Epithelial cell of esophagus (primary cell): ENCODE measurements around the gene CERS6.

Experiments used
- DNase-seq: peaks from one replicate; pipeline ENCODE4 v3.0.0; 2010; ENCODE audit warnings: low read depth
- H3K4me3 ChIP-seq: 2 replicates; pipeline ENCODE4 v1.5.1; 2011; ENCODE audit warnings: mild to moderate bottlenecking, low read length, control low read depth
- TF ChIP-seq, protein P1 (sequence below): IDR thresholded peaks from 2 replicates; pipeline ENCODE4 v1.5.1; 2011; ENCODE audit warnings: low read depth, mild to moderate bottlenecking, low read length, control low read depth, inconsistent platforms; ENCODE audit not compliant: insufficient read depth; ENCODE audit errors: missing control alignments

Gene CERS6

DNA sequence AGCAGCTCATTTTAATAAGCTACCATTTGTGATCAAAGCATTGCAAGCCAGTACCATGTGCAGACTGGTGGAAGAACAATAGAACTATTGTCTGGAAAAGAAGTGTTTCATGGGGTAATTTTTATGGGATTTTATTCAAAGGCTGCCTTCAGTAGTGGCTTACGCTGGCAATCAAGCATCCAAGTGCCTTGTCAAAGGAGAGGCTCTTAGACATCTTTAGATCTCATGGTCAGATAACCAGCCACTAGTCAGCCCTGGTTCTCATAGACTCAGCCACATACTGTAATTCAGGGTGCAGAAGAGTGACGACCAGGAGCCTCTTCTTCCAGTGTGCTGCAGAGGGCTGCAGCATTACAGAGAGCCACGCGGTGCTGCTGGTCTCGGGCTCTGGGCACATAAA is 247.9 kb downstream of the CERS6 start:
- no peak for DNase-seq
- no peak overlapping the region for H3K4me3 ChIP-seq
- TF ChIP-seq, protein P1, sequence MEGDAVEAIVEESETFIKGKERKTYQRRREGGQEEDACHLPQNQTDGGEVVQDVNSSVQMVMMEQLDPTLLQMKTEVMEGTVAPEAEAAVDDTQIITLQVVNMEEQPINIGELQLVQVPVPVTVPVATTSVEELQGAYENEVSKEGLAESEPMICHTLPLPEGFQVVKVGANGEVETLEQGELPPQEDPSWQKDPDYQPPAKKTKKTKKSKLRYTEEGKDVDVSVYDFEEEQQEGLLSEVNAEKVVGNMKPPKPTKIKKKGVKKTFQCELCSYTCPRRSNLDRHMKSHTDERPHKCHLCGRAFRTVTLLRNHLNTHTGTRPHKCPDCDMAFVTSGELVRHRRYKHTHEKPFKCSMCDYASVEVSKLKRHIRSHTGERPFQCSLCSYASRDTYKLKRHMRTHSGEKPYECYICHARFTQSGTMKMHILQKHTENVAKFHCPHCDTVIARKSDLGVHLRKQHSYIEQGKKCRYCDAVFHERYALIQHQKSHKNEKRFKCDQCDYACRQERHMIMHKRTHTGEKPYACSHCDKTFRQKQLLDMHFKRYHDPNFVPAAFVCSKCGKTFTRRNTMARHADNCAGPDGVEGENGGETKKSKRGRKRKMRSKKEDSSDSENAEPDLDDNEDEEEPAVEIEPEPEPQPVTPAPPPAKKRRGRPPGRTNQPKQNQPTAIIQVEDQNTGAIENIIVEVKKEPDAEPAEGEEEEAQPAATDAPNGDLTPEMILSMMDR = no peak

DNA sequence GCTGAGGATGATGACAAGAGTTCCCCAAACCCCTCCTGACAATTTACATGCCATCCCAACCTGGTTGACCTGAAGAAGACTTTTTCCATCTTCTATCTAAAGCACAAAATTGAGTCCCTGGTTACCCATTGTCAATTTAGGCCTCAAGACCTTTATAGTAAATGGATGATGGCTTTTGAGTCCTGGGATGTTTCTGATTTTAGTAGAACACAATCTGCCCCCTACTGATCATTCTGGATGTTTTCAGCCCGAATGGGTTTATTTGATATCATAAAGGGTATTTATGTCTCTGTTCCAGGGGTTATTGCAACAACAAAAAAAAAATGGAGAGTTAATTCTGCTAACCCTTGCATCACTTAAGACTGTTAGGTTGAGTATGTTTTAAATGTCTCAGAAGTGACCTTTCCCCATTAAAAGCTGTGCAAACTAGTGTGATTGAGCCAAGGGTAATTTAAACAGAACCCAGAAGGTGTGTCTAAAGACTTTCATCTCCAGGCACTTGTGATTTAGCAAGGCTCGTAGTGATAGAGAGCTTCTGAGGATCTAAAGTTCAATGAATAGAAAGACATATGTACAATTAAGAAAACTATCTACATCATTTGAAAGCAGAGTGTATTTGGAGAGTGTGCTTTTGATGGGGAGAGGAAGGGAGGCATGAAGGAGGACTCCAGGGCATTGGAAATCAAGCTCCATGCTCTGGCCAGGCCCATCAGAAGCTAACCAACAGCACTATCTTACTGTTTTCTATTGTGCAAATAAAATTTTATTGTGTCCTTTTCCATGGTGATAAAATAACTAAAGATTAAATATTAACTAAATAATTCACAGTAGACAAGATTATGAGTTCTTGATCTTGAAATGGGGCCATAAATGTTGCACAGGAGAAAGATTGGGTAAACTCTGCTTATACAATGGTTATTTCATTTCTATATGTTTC is 249.7 kb downstream of the CERS6 start:
- TF ChIP-seq, protein P1 = peak; percentile 31
- peak; percentile 20 for DNase-seq
- no peak overlapping the region for H3K4me3 ChIP-seq

DNA sequence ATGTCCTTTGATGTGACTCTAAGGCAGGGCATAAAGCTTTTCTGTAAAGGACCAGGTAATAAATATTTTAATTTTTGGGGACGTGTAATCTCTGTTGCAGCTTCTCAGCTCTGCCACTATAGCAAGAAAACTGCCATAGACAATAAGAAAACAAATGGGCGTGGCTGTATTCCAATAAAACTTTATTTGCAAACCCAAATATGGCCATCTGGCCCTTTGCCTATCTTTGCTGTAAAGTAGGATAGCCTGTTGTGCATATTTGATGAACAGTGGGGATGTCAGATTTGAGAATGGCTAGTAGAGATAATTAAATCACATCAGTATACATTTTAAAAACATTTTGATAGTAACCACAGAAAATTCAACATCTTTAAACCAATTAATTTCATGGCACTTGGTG is 250.7 kb downstream of the CERS6 start:
- TF ChIP-seq, protein P1 = no peak
- DNase-seq = no peak
- H3K4me3 ChIP-seq = no peak overlapping the region

DNA sequence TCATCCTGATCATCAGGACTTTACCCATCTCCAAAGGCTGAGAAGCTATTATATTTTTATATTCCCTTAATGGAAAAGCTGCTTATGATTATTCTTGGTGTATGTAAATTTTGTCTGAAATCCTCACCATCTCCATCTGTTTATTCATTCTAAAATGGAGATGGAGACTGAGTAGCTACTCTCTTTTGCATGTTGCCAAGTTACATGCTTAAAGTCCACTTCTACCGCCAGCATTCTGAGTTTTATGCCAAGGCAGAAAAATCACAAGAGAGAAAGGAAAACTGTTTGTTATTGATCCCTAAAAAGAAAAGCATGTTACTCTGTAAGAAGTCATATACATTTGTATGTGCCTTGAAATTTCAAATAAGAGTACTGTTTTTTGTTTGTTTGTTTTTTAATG is 252.0 kb downstream of the CERS6 start:
- TF ChIP-seq, protein P1 = no peak
- DNase-seq = no peak
- no peak overlapping the region for H3K4me3 ChIP-seq

DNA sequence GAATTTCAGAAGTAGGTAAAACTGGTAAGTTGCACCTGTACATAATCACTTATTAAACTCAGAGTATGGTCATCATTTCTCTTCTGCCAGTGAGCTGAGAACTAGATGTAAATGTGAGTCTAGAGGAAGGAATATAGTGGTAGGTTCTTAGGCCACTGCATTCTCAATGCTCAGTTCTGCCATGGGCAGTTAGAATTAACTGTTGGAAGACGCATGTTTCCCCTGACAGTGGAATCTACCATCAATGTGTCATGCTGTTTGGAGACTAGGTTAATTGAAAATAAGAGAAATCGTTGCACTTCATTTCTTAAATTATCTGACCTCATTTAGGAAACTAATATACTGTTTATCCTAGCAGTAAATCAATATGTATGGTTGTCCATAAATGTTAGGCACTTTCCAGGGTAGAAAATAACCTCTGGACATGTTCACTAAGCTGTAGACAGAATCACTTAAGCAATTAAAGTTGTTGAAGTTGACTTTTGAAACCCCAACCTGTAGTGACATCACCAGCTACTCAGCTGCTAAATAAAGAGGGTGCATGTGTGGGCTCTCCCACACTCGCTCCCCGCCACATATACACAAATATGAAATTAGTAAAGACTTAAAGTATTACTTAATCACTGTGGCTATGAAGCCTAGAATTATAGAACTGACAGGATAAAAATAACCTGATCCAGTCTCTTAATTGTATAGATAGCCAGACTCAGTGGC is 254.8 kb downstream of the CERS6 start:
- no peak overlapping the region for H3K4me3 ChIP-seq
- DNase-seq = no peak
- TF ChIP-seq, protein P1 = no peak

DNA sequence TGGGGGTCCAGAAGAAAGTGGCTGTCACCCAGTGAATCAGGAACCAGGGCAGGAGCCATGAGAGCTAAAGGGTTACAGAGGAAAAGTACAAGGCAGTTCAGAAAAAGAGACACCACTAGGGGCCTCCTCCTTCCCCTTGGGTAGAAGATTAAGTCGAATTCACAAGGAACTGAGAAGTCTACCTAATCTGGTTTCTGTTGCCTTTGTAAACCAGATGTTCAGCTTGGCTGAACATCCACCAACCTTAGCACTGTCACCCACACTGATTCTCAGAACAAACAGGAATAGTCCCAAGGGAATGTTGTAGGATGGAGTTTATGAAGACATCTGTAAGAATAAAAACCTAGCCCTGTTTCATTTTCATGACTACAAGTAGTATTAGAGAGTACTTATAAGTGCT is 256.0 kb downstream of the CERS6 start:
- DNase-seq = no peak
- TF ChIP-seq, protein P1 = no peak
- no peak overlapping the region for H3K4me3 ChIP-seq
